HG03097 (cell line): ENCODE data around the gene SELENON.
A peak's percentile ranks its signal among the peaks of the same experiment; 100 is the strongest.
"Not testable (repeated sequence)": the region's sequence is repeated elsewhere in the genome, so short reads cannot be mapped to it uniquely, and the experiment has no call there.

ENCODE experiments used
- ATAC-seq: cut with Tn5 transposase; IDR thresholded peaks from one replicate; pipeline ENCODE4 v1.9.1; 2021; ENCODE audit not compliant: unreplicated experiment, low FRiP score

Gene SELENON

GRCh38 chr1:25820247-25821111 lies 20.5 kb downstream of the SELENON start:
- peak; percentile 33 for ATAC-seq

DNA sequence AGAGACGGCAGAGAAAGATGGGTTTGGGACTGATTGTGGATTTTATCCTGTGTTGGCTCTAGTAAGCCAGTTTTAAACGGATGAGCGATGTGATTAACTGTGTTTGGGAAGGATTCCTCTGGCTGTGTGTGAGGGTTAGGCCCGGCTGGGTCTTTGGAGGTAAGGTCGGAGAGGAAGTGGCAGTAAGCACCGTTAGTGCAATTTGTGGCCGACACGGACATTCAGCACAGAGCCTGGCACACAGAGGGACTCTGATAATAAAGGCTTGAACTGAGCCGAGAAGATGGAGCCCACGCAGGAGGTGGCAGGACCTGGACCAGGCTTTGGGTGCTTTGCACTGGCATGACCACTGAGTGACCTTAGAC lies 21.1 kb downstream of the SELENON start:
- no peak for ATAC-seq

DNA sequence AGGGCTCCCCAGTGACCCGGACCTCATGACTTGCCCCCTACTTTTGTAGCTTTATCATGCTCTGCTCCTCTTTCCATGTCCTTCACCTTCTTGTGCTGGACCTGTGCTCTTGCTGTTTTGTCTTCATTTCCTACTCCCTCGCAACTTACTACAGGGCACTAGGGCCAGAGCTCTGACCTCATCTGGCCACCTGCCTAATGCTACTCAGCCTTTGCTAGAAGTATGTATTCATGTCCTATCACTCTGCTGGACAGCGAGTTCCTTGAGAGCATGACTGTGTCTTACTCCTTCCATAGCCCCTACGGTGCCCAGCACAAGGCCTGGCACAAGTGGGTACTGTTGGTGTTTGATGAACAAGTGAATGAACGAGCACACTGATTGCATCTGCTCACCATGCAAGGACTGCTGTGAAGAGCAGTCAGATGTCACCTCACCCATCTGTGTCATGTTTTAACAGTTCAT lies 21.7 kb downstream of the SELENON start:
- ATAC-seq, result no peak

- ATAC-seq, result no peak
Observed at GRCh38 chr1:25825605-25826004, 25.6 kb downstream of the SELENON start.

GRCh38 chr1:25826571-25826970 lies 26.6 kb downstream of the SELENON start:
- ATAC-seq, result no peak

DNA sequence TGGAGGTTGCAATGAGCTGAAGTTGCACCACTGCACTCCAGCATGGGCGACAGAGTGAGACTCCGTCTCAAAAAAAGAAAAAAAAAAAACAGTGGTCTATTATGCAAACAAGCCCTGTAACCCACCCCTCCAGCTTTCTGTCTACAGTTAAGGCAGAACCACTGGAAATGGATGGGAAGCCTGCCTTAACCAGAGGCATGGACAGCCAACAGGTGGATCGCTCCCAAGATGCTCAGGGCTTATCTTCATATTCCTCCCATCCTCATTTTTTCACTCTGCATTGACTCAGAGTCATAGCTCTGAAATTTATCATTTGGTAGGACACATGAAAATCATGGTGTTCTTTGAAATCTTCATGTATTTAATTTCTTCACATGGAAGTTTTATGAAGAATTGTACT lies 28.5 kb downstream of the SELENON start:
- ATAC-seq, result no peak

DNA sequence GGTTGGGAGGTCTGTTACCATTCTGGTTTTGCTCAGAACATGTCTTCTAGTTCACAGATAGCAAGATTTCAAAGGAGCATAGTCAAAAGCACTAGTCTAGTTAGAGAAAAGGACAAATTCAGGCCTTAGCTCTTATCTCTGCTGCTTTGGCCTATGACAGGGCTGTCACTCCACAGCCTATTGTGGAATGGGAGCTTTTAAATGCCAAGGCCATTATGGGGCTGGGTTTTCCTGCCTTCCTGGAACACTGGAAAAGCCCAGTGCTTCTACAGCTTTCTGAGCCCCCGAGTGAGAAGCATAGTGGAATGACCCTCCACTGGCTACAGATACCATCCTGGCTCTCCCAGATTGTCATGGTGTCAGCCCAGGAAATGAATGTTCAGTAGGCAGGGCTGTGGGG lies 29.1 kb downstream of the SELENON start:
- no peak for ATAC-seq

DNA sequence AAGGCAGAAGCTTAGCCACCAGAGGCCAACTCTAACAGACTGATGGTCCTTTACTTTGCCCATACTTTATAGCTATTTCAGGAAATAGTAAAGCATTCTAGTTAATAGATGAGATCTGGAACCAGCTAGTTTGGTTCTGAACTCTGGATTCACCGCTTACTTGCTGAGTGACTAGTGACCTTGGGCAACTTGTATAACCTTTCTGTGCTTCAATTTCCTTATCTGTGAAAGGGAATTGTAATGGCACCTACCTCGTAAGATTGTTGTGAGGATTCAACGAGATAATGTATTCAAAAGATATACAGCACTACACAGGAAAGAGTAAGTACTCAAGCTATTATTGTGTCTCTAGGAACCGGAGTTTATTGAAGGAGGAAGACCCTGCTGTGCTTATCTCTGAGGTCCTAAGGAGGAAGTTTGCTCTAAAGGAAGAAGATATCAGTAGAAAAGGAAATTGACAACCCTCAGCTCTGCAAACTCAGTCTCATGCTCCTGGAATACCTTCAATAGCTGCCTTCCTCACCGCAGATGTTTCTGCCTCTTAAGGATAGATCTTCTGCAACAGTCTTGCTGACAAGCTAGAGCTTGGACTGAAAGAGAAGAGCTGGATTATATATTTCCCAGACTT lies 31.7 kb downstream of the SELENON start:
- ATAC-seq, result no peak

GRCh38 chr1:25832336-25833037 lies 32.5 kb downstream of the SELENON start:
- ATAC-seq, result no peak

GRCh38 chr1:25833158-25833557 lies 33.2 kb downstream of the SELENON start:
- no peak for ATAC-seq

DNA sequence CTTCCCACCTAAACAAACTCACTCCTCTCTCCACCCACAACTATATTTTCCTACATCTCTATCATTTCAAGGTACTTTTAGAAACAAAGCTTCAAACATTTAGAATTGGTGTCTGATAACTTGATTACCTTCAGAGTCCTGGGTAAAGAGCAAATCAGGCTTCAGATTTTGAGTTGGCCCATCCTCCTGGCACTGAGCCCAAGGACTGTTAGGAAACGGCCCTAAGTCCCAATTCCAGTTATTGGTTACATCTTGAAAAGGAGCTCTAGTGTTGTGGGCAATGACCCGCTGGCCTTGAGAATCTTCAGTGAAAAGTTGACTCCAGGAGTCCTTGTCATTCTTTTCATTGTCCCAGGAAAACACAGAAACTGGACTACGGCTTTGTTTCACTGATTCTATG lies 34.9 kb downstream of the SELENON start:
- no peak for ATAC-seq

- no peak for ATAC-seq
Observed at GRCh38 chr1:25836695-25837094, 36.7 kb downstream of the SELENON start.

GRCh38 chr1:25837262-25837875 lies 37.4 kb downstream of the SELENON start:
- ATAC-seq, result no peak

- ATAC-seq, result not testable (repeated sequence)
Observed at GRCh38 chr1:25839808-25840207, 39.8 kb downstream of the SELENON start.

- ATAC-seq, result no peak
Observed at GRCh38 chr1:25843483-25843882, 43.5 kb downstream of the SELENON start.

- no peak for ATAC-seq
Observed at GRCh38 chr1:25844536-25845337, 44.7 kb downstream of the SELENON start.

- no peak for ATAC-seq
Observed at GRCh38 chr1:25845664-25846063, 45.7 kb downstream of the SELENON start.

GRCh38 chr1:25847929-25848328 lies 47.9 kb downstream of the SELENON start:
- ATAC-seq, result no peak

- ATAC-seq, result no peak
Observed at GRCh38 chr1:25848531-25848930, 48.5 kb downstream of the SELENON start.

GRCh38 chr1:25854554-25854953 lies 54.6 kb downstream of the SELENON start:
- ATAC-seq, result no peak
